ENCODE data around the gene RPL15. TPM values are rescaled to one million over a fixed set of nuclear protein-coding genes. Genes with fewer than 3 reads are reported as not detected.

The RPL15 gene
- polyA plus RNA-seq, 3 donors: 2,084 to 2,341 (median 2,104) TPM

GRCh38 chr3:23968463-23969184 is 51.7 kb downstream of the RPL15 start:
- DNase-seq (ENCODE audit: extremely low read depth in 1 of 11, low read depth in 9 of 11, low spot score in 4 of 11): no peak

GRCh38 chr3:23969393-23969792 is 52.5 kb downstream of the RPL15 start:
- DNase-seq (ENCODE audit: extremely low read depth in 1 of 11, low read depth in 9 of 11, low spot score in 4 of 11): no peak

Other genes starting within 250 kb of the RPL15 start
- gene UBE2E1, start 111.2 kb upstream of the RPL15 start, polyA plus RNA-seq (ENCODE audit: insufficient read length in 3 of 3): 100 to 1,000 TPM; 142 to 162 (median 142) TPM
- gene NKIRAS1, start 142 bp upstream of the RPL15 start, polyA plus RNA-seq (ENCODE audit: insufficient read length in 3 of 3): 10 to 100 TPM; 14.7 to 21.9 (median 18.9) TPM
- 10 to 100 TPM; 35.5 to 45.4 (median 40.8) TPM for gene NR1D2, start 28.2 kb downstream of the RPL15 start, polyA plus RNA-seq (ENCODE audit: insufficient read length in 3 of 3)

All from renal cortex interstitium (tissue), 11 donors.